ENCODE results near the gene PPP2CA.
A peak's percentile ranks its signal among the peaks of the same experiment; 100 is the strongest.
"Not testable (repeated sequence)": the region's sequence is repeated elsewhere in the genome, so short reads cannot be mapped to it uniquely, and the experiment has no call there.

Gene PPP2CA

DNA sequence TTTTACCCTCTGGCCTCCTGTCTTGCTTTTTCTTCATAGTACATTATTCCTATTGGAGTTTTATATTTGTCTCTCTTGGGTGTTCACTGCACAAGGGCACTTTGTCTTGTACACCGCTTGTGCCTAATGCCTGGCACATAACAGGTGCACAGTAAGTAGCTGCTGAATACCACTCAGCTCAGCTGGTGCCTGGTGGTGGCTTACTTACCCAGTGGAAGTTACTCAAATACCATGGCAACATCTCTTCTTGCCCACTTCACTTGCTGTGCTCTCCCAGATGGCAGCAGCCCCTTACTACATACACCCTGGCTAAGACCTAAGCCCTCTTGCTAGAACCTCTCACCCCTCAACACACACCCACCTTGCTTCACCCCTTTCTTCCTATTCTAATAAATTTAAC, 37.8 kb downstream of the PPP2CA start:
- DNase-seq: no peak

DNA sequence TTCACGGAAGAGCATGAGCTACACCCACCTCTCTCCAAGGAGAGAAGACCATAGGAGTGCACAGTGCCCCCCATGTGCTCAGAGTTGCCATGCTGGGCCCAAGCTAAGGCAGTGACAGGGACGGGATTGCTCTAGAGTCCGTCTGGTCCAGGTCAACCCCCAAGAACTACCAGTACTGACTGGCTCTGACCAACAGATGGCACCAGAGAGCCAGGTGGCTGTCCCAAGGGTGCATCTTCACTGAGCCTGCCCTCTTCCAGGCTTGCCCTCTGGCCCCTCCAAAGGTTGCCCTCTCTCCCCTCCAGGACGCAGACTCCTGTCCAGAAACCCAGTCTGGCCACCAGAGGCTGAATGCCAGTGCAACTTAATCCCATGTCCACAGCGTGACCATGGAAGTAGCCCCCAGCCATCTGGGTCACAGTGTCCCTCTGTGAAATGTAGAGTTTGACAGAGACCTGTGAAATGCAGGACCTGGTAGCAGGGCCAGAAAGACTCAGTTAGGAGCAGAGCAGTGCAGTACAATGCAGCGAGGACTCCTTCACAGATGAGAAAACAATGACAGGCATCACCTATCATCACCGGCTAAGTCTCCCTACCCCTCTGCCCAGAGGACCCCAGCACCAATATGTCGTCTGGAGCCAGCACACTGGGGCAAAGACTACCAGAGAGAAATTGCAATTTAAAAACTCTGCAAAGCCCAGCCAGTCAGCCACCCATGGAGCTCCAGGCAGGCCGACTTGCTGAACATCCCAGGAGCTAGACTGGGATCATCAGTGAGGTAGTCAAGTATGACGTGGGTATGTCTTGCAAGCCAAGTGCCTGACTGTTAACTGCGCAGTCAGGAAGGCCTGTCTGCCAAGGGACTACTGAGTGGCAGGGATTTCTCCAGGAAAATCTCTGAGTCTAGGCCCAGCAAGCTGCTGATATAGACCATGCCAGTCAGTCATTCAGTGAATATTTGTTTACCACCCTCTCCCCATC, 41.4 kb downstream of the PPP2CA start:
- DNase-seq: peak; percentile 56 to 62 (median 57)

DNA sequence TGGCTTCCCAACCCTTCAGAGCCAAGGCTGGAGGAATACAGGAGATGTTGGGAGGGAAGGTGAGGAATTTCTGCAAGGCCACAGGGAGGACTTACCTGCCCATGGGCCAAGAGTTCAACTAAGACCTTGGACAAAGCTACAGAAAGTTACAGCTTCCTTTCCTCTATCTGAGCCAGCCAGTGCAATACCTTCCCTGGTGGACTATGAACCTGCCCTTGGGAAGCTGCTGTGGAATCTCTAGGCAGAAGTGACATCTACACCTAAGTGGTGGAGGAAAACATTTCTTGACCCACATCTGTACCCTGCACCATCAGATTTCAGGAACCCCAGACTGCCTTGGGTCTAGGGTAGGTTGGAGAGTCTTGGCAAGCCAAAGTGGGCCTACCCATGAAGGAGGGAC, 42.4 kb downstream of the PPP2CA start:
- DNase-seq: no peak

DNA sequence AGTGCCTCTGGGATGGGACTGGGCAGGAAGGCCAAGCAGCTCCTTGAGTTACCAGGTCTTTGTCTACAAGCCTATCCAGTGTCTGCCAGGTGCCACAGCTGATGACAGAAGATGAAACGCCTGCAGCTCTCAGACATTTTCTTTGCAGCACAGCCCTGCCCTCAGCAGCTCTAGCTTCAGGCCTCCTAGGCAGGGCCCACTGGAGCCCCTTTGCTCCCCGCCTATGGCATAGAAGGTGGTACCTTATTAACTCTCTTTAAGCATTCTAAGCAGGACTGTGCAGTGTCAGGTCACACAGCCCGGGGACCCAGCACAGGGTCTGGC, 47.8 kb downstream of the PPP2CA start:
- DNase-seq: no peak

DNA sequence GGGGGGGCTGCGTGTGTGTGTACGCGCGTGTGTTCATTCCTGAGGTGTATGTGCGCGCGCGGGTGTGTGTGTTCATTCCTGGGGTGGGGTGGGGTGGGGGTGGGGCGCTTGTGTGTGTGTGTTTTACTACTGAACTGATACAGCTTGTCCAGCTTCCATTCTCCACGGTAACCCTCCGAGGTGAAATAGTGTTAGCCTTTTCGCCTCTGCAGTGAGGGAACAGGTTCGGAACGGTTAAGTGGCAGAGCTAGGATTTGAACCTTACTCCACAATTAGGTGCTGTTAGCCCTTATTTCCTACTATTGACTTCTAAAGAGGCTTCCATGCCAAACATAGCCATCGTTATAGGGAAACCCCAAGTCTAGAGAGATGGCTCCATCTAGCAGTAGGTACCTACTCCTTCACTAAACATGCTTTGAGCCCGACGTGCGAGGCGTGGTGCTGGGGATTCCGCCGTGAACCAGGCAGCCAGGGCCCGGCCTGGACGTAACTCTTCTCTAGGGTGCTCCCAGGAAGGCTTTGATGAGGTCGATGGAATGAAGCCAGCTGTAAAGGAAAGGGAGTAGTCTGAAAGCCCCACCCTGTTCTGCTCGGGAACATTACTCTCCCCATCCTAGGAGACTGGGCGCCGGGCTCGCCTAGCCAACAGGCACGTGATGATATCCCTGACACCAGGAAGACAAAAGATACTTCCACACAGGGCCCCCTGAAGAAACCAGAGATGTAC, 48.3 kb downstream of the PPP2CA start:
- DNase-seq: peak in 3 of 4 experiments; percentile 57 to 65 (median 61)

DNA sequence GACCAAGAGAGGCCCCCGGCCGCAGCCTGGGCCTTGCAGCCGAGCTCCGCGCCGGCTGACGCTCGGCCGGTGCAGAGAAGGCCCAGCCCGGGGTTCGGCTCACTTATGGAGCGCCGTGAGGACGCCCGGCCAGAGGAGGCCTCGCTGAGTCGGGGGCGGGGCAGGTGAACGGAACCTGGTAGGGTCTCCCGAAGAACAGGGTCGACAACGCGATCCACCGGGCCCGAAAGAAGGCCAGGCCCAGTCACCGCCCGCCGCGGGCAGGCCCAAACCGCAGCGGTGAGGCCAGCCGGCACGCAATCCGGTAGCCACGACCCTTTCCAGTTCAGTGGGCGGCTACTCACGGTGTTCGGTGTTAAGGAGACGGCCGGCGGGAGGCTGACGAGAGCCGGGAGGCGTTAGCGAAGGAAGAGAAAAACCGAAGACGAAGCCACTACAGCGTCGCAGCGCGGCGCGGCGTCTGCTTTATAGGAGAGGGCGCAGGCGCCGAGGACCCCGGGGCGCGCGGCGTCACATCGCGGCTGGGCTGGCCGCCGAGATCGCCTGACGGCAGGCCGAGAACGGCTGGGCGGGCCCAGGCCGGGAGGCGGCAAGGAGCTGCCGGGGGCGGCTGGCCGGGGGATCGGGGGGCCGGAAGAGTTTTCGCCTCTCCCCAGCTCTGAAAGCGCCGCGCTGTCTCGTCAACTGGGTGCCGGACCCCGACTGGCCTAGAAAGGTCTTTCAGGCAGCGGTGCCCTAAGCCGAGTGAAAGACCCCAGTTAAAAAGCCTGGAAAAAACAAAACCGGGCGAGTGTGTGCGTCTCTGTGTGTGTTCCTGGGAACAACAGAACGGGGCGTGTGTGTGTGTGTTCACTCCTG, 49.1 kb downstream of the PPP2CA start, which contains the start of gene SKP1:
Gene SKP1 (minus strand): TSS at position 440 of the 858 bp plus-strand sequence. CDS start 2,928 bp downstream, outside the sequence.
- peak; percentile 70 to 80 (median 78) for DNase-seq

DNA sequence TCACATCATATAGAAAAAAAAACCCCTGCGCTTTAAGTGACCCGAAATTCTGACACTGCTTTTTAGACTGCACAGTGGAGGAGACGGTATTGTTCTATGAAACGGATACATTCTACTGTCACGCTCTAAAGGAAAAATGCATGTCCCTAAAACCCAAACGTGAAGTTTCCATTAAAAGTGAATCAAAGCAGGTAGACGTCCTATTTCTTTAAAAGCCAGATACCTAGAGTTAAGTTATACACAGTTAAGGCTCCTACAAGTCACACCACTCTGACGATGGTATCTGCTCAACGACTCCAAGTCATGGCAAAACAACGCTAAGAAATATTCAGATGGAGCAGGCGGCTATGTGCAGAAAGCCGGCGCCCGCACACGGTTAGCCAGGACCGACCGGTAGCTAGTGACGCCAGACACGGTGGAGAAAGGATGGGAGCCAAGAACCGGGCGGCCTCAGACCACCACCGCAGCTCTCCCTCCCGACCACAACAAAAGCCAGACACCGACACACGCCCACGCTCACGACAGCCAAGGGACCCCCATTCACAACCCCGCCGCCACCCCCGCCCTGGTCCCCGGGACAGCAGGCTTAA, 49.9 kb downstream of the PPP2CA start:
- DNase-seq: no peak

DNA sequence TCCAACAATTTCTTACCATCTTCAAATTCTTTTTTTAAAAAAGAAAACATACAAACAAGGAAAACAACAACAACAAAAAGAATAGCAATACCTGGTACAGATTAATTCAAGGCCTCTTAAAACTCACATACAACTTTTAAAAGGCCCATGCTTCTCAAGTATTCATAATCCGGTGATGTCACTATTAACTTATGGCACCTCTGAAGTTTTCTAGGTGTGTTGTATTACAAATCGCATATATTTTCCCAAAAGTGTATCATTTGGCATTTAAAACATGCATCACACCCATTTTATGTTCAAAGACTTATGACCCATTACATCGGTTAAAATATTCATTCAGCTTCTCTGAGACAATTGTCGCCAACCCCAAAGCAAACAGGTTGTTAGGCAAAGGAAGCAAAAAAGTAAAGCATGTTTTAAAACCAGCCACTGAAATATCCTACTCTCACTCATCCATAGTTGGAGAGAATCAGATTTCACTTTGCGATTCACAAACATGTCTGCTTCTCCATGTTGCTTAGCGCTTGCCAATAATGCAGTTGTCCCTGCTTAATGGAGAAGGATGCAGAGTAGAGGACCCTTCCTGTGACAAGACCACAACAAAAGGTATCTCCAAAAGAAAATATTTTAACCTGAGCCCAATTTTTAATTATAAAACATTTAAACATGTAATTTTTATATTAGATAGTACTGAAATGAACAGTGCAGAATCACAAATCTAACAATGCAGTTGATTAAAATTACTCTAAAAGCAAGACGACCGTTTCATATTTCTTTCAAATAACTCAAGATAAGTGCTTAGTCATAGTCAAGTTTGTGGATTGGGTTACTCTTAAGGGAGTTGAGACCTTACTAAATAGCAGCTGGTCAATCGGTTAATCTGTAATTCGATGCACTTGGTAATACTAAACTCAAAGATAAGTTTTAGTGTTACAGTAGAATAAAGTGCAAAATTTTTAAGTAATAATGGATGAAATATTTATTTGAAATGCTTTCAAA, 50.7 kb downstream of the PPP2CA start:
- no peak for DNase-seq

DNA sequence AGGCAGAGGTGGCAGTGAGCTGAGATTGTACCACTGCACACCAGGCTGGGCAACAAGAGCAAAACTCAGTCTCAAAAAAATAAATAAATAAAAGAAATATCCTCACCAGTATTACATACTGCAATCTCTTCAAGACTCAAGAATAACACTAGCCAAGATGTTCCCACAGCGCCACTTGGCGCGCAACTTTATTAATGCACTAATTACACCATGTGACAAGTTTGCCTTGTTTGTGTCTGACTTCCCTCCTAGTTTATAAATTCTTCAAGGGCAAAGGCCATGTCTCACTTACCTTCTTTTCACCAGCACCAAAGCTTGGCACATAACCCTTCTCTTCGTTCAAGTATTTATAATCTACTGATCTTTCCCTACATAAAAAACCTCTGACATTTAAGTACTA, 53.9 kb downstream of the PPP2CA start:
- no peak for DNase-seq

DNA sequence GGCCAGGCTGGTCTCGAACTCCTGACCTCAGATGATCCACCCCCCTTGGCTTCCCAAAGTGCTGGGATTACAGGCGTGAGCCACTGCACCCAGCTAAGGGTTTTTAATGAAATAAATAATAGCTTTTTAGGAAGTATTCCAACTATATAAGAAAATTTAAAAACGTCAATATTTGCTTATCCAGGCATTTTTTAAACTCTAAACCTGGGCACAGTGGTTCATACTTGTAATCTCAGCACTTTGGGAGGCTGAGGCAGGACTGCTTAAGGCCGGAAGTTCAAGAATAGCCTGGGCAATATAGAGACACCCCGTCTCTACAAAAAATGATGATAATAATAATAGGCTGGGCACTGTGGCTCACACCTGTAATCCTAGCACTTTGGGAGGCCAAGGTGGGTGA, 63.3 kb downstream of the PPP2CA start:
- DNase-seq: no peak

DNA sequence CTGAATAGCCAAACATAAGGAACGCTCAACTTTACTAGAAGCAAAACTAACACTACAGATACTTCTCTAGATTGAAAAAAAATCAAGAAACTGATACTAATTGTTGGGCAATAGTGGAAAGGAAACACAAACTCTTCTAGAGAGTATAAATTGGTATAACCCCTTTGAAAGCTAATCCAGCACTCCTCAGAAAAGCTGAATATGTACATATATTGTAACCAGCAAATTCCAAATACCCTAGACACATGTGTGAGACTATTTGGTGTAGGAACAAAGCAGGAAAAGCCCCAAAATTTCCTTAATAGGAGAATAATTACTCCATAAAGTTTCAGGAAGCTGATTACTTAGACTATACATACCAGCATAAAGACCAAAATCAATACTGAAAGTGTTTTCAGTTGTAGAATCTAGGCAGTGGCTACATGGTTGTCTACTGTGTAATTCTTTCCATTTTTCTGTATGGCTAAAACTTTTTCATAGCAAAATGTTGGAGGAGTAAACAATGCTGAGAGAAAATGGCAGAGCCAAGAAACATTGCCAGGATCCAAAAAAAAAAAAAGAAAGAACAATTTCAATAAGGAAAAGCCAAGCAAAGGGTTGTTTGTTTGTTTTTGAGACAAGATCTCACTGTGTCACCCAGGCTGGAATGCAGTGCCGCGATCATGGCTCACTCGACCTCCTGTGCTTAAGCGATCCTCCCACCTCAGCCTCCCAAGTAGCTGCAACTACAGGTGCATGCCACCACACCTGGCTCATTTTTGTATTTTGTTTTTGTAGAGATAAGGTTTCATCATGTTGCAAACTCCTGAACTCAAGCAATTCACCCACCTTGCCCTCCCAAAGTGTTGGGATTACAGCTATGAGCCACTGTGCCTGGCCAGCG, 64.1 kb downstream of the PPP2CA start:
- DNase-seq: no peak

DNA sequence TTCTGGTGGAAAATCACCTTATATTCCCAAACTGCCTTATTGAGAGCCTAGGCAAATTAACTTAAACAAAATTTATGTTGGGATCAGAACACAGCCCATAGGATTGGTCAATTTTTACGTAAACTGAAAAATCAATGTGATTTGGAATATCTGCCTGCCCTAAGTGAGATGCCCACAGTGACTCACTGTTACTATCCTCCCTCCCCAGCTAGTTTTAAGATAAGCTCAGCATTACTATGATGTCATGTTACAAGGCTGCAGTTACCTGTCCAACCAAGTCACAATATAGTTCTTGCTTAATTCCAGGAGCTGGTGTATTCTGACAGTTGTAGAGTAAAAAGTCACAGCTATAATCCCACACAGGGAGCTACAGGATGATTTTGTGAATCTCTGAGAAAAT, 72.2 kb downstream of the PPP2CA start:
- DNase-seq: no peak

DNA sequence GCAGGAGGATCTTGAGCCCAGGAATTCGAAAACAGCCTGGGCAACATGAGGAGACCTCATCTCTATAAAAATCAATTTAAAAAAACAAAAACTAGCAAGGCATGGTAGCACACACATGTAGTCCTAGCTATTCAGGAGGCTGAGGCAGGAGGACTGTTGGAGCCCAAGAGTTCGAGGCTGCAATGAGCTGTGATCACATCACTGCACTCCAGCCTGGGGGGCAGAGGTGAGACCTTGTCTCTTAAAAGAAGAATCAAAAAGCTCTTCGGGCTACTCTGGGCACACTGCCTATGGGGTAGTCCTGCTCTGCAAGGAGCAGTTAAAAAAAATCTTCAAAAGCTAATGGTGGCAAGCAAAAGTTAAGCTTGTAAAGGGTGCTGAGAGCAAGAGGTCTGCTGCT, 72.6 kb downstream of the PPP2CA start:
- DNase-seq: no peak

DNA sequence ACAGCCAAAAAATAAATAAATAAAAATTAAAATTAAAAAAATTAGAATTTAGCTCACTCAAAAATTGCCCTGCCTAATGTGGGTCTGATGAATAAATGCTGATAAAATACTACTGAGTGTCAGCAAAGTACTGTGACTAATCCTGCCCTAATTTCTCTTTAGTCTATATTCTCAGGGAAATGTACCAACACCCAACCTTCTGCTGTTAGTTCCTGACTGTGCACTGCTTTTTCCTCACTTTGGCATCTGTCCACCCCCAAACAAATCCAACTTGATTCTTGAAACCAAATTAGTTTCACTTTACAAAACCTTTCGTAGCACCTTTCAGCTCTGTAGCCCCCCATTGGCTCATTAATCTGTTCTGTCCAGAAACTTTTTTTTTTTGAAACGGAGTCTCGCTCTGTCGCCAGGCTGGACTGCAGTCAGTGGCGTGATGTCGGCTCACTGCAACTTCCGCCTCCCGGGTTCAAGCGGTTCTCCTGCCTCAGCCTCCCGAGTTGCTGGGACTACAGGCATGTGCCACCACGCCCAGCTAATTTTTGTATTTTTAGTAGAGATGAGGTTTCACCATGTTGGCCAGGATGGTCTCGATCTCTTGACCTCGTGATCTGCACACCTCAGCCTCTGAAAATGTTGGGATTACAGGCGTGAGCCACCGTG, 73.6 kb downstream of the PPP2CA start:
- DNase-seq: not testable (repeated sequence)

DNA sequence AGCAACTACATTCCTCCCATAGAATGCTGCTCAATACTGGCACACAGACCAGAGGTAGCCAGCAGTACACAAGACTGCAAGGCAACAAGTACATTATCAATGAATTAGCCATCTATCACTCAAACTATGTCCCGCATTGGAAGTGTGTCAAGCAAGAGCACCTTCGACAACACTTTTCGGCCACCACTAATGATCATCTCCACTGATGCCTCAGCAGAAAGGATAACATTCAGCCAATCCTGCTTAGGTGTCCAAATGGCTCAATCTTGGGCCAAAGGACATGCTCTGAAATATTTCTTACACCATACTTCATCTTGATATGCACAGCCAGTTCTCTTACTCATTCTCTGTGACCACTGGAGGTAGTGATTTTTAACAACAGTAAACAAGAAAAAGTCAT, 74.2 kb downstream of the PPP2CA start:
- no peak for DNase-seq

DNA sequence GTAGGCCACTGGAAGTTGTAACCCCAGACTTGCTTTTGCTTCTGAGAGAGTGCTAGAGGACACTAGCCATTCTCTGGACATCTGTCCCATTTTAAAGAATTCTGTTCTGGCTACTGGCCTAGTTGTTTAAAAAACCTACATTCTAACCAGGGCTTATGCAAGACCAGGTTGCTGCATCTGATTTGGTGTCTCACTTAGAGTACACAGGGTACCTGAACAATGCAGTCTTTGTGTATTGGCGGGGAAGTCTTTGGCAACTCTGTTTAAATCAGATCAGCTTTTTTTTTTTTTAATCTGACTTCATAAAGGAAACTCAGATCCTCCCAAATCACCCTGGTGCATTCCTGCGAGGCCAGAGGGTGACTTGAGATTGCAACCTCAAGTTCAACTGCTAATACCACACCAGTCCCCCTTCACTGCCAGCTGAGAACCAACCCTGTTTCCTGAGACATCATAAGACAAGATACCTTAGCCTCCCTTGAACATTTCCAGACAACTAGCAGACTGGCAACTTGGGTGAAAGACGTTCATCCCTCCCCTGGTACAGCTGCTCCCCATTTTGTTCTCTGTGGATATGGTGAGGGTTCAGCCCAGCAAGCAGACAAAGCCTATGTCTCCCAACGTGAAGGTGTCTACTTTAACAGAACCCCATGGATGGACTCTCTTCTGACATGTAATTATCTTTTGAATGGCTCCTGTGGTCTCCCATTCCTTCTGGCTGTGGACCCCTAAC, 76.1 kb downstream of the PPP2CA start:
- DNase-seq: no peak

DNA sequence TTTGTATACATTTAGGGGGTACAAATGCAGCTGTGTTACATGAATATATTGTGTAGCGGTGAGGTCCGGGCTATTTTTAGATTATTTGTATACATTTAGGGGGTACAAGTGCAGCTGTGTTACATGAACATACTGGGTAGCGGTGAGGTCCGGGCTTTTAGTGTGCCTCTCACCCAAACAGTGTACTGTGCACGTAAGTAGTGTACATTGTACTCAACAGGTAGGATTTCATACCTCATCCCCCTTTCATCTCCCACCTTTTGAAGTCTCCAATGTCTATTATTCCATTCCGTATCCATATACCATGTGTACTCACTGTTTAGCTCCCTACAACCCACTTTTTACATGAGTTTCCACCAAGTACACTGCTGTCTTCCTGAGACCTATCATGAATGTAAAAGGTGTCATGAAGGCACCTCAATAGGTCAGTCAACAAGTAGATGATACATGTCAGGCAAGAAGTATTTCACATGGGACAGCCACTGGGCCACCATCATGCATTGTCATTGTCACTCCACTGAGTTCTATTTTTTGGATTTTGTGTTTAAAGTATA, 76.8 kb downstream of the PPP2CA start:
- no peak for DNase-seq

DNA sequence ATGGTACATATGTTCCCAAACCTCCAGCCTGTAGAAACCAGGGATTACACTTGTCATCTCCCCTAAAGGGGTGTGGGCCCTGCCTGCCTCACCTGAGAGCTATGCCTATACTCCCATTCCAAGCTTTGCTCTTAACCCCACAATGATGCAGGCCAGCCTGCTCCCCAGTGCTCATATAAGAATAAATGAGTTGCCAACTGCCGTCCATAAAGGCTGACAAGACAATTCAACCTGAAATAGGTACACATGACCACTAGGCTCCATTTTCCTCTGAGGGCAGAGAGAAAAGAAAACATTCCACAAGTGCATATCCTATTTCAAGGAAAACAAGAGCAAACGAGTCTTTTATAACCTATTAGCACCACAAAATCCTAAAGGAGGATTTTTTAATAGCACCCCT, 77.6 kb downstream of the PPP2CA start:
- DNase-seq: no peak

Data from activated CD4-positive, CD25-positive, alpha-beta regulatory T cell (primary cell).